HG03064 (cell line): Measurements from ENCODE around the gene NRXN2.
"Not testable (repeated sequence)": the region's sequence is repeated elsewhere in the genome, so short reads cannot be mapped to it uniquely, and the experiment has no call there.

Experiments
- ATAC-seq: cut with Tn5 transposase; IDR thresholded peaks from one replicate; pipeline ENCODE4 v1.9.1; 2021; ENCODE audit warnings: low read depth; ENCODE audit not compliant: unreplicated experiment

The NRXN2 gene

DNA sequence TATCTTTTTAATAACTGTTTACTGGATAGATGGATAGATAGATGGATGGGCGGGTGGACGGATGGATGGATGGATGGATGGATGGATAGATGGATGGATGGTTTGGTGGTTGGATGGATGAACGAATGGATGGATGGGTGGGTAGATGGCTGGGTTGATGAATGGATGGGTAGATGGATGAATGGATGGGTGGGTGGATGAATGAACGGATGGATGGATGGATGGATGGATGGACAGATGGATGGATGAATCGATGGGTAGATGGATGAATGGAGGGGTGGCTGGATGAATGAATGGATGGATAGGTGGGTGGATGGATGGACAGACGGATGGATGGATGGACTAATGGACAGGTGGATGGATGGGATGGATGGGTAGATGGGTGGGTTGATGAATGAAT lies 145.8 kb downstream of the NRXN2 start:
- no peak for ATAC-seq

GRCh38 chr11:64572143-64572542 lies 150.9 kb downstream of the NRXN2 start:
- ATAC-seq: no peak

GRCh38 chr11:64571410-64572091 lies 151.4 kb downstream of the NRXN2 start:
- ATAC-seq: no peak

GRCh38 chr11:64571050-64571409 lies 152.0 kb downstream of the NRXN2 start:
- ATAC-seq: no peak

DNA sequence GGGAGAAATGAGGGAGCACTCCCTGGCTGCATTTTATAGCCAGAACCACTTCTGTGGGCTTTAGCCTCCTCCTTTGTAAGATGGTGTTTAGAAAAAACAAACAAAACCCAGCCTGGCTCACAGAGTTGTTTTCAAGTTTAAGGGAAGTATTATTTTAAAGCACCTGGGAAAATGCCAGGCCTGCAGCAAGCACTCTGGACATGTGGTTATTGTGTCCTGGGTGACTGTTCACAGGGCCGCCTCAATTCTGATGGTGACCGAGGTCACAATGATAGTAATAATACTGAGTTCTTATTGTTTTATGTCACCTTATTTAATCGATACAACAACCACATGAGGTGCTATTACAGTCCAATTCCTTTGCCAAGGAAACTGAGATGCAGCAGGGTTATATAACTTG lies 152.7 kb downstream of the NRXN2 start:
- ATAC-seq: no peak

- ATAC-seq: no peak
Measured at GRCh38 chr11:64569300-64569970, 153.6 kb downstream of the NRXN2 start.

GRCh38 chr11:64568584-64569140 lies 154.3 kb downstream of the NRXN2 start:
- ATAC-seq: no peak

DNA sequence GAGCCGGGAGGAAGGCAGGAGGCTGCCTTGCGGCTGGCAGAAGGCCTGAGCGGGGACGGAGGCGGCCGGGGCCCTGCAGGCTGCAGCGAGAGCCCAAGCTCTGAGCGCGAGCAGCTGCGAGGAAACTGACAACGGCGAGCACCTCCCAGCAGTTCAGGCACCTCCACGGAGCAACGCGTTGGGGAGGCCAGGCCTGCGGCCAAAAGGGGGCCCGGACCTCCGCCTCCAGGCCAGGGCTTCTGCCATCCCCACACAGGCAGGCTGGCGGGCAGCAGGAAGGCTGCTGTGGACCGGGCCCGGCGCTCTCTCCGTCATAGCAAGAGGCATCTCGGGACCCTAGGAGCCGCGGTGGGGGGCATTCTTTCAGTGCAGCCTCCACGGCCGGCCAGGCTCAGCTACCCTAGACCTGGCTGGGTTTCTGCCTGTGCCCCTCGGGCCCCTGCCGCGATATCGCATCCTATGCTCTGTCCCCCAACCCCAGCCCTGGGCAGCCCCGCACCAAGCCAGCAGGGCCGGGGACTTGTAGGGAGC lies 154.9 kb downstream of the NRXN2 start:
- no peak for ATAC-seq

DNA sequence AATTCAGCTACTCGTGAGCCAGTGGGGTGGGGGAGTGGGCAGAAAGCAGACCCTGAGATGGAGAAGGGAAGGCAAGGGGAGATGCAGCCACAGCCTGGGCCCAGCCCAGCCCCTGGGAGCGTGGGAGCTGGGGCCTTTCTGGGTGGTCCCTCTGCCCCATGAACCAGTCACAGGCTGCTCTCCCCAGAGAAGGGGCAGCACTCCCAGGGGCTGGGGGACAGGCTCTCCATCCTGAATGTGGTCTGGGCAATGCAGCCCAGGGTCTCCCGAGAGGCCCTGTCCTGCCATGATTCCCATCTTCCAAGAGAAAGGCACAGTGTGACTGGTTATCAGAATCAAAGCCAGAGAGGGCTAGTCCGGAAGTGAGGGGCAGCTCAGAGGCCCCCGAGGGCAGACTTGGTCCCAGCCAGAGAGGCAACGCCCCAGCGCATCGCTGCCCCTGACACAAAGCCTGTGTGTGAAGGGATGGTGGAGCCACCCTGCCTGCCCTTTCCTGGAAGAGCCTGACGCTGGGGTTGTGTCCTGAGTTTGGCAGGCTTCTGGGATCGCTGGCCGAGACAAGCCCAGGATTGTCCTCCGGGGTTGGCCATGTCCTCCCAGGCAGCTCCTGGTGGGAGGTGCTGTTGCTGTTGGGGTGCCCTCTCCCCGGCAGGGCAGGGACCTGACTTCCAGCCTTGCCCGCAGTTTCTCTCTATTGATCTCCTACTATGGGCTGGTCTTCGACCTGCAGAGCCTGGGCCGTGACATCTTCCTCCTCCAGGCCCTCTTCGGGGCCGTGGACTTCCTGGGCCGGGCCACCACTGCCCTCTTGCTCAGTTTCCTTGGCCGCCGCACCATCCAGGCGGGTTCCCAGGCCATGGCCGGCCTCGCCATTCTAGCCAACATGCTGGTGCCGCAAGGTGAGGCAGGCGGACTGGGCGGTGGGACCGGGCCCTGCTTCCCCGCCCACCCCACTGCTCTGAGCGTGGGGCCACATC lies 155.8 kb downstream of the NRXN2 start:
- ATAC-seq: no peak

DNA sequence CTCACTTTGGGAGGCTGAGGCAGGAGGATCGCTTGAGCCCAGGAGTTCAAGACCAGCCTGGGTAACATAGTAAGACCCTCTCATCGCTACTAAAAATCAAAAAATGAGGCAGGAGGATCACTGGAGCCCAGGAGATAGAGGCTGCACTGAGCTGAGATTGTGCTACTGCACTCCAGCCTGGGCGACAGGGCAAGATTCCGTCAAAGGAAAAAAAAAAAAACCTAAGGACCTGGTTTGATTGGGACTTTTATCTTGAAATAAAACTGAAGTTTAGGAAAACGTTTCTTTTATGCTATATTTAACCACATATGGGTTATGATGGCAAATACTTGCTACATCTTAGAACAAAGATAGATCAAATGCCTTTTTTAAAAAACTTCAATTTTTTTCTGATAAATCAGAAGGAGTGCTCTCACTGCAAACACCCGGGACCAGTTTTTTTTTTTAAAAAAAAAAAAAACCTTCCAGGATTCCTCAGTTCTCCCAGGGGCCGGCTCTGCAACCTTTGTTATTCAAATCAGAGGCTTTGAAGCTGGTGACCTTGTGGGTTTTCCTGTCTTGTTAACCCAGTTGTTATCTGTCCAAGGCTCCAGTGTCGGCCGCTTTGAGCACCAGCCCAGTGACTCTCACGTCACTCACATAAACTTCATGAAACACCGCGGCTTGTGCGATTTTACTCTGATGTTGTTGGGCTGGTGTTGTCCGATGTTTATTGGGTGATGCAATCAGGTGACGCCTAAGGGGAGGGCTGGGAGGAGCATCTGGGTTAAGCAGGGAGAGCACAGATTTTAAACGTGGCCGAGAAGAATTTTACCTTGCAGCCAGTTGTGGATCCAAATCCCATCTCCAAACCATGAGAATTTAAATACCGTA lies 156.7 kb downstream of the NRXN2 start:
- ATAC-seq: no peak

- no peak for ATAC-seq
Measured at GRCh38 chr11:64564947-64565889, 157.8 kb downstream of the NRXN2 start.

DNA sequence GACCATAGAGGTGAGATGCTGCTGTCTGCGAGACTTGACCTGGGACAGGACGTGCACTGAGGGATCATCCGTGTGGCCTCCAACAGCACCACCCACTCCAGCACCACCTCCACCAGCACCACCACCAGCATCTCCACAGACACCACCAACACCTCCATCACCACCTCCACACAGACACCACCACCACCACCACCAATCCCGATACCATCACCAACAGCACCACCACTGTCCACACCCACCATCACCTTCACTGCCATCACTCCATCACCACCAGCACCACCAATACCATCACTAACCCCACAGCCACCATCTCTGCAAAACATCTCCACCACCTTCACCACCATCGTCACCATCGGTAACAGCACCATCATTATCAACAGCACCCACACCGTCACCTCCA lies 158.6 kb downstream of the NRXN2 start:
- no peak for ATAC-seq

GRCh38 chr11:64563966-64564365 lies 159.0 kb downstream of the NRXN2 start:
- ATAC-seq: no peak

DNA sequence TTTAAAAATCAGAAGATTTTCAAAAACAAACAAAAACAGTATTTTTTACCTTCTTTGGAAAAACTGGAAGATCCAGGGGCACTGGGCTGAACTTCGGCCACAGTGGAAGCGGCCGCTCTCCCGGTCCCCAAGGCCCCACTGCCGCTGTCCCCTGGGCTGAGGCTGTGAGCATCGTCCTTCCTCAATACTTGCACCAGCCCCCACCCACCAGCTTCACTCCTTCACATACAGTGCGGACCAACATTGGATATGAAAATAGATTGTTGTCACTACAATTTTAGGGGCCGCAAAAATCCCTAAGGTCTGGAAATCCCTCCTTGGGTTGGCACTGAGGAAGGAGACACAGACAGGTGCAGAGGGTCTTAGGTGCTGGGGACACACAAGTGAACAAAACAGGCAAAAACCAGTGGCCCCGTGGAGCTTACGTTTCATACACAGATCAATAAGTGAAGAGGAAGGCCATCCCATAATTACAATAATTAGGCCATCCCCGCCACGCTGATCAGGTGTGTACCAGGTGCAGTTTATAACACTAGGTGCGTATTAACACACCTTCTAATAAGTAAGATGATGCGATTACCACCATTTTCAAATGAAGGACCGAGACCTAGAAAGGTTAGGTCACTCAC lies 160.2 kb downstream of the NRXN2 start:
- ATAC-seq: no peak

- no peak for ATAC-seq
Measured at GRCh38 chr11:64561984-64562722, 160.8 kb downstream of the NRXN2 start.

GRCh38 chr11:64561429-64561828 lies 161.6 kb downstream of the NRXN2 start:
- not testable (repeated sequence) for ATAC-seq

DNA sequence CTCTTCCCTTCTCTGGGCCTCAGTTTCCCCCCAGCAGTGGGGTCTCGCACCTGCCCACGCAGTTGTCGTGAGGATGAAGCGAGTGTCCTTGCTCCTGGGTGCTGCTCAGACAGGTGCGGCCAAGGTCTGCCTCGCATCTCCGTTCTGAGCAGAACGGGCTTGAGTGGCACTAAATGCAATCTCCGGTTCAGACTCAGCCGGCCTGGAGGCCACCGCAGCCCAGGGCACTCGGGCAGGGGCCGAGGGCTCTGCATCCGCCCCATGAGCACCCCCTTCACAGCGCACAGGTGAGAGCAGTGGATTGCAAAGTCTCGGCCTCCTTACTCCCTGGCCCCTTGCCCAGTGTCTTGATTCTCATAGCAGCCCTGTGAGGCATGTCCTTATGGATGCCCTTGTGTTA lies 162.1 kb downstream of the NRXN2 start:
- no peak for ATAC-seq
